Measurements from ENCODE around the gene CSNK2B.

DNA sequence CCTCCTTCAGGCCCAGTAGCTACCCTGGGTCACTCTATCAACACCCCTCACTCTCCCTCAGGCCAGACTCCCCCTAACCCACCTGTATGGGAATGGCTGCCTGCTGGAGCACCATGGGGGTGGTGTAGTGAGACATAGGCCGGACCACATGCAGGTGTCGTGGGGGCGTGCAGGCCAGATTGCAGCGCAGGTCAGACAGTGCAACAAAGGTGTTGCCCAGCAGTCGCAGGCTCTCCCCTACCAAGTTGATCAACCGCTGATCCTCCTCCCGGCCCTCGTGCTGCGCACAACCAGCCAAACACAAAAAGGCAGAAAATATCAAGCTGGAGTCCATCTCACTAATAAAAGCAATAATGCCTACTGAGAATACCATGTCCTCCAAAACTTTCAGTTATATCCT lies 20.6 kb upstream of the CSNK2B start:
- no peak for TF ChIP-seq POLR2A (IDR thresholded peaks at IDR 0.05; ENCODE audit: extremely low read depth, insufficient read length)
- TF ChIP-seq, protein P1, sequence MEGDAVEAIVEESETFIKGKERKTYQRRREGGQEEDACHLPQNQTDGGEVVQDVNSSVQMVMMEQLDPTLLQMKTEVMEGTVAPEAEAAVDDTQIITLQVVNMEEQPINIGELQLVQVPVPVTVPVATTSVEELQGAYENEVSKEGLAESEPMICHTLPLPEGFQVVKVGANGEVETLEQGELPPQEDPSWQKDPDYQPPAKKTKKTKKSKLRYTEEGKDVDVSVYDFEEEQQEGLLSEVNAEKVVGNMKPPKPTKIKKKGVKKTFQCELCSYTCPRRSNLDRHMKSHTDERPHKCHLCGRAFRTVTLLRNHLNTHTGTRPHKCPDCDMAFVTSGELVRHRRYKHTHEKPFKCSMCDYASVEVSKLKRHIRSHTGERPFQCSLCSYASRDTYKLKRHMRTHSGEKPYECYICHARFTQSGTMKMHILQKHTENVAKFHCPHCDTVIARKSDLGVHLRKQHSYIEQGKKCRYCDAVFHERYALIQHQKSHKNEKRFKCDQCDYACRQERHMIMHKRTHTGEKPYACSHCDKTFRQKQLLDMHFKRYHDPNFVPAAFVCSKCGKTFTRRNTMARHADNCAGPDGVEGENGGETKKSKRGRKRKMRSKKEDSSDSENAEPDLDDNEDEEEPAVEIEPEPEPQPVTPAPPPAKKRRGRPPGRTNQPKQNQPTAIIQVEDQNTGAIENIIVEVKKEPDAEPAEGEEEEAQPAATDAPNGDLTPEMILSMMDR (IDR thresholded peaks at IDR 0.05; ENCODE audit: low read depth, low read length) = no peak
- no peak for TF ChIP-seq MYC (IDR thresholded peaks at IDR 0.05; ENCODE audit: low read depth, low read length)

Measured in NB4 (cell line).